ENCODE measurements around the gene AKT3.

The AKT3 gene

DNA sequence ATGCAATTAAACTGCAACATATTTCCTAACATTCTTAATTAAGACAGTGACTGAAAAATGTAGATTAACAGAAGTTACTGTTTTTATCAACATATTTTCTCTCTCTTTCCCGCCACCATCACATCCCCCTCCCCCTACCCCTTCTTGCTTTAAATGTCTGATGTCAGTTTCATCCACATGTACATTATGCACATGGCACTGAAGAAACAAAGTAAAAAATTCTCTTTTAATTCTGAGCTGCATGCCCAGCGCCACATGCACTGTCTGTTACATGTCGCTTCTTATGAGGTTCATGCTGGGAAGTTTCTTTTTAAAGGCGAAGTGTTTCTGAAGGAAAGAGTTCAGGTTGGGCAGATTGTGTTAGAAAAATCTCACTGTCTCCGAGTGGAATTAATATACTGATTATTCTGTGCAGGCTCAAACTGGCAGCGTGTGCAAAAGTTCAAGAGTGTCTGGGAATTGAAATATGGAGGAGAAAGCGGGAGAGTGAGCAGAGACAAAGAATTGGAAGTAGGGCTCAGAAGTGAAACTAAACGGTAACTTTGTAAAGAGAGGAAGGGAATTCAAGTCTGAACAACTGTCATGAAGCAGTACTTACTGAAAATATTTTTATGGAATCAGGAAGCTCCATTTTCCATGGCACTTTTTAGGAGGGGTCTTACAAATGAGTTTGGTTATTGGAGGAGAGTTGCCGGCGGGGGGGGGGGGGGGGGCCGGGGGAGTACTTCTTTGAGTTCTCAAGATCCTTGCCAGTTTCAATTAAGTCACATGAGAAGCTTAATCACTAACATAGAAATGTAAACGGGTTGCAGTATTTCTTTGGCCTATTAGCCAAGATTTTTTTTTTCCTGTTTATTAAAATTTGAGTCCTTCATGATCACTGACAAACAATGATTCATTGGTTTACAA is 376.6 kb downstream of the AKT3 start:
- ATAC-seq (ENCODE audit: low read depth), result peak; percentile 44; the same call in 2 of the 3 replicates
- Histone ChIP-seq H3K4me3 (ENCODE audit: severe bottlenecking) (peak overlapping the region; percentile 5), H3K27me3 (ENCODE audit: insufficient read depth, poor library complexity, severe bottlenecking) (no peaks in the 10 kb centered on the region), H3K9me3 (ENCODE audit: severe bottlenecking) (no peaks in the 10 kb centered on the region), H3K36me3 (ENCODE audit: low read depth) (no peaks in the 10 kb centered on the region), H3K27ac (ENCODE audit: poor library complexity, severe bottlenecking) (no peak overlapping the region), H3K4me1 (ENCODE audit: insufficient read depth, poor library complexity, severe bottlenecking) (peaks cover 8% of the 10 kb centered on the region)
- DNase-seq (ENCODE audit: low spot score), result no peak
- TF ChIP-seq, protein P1, sequence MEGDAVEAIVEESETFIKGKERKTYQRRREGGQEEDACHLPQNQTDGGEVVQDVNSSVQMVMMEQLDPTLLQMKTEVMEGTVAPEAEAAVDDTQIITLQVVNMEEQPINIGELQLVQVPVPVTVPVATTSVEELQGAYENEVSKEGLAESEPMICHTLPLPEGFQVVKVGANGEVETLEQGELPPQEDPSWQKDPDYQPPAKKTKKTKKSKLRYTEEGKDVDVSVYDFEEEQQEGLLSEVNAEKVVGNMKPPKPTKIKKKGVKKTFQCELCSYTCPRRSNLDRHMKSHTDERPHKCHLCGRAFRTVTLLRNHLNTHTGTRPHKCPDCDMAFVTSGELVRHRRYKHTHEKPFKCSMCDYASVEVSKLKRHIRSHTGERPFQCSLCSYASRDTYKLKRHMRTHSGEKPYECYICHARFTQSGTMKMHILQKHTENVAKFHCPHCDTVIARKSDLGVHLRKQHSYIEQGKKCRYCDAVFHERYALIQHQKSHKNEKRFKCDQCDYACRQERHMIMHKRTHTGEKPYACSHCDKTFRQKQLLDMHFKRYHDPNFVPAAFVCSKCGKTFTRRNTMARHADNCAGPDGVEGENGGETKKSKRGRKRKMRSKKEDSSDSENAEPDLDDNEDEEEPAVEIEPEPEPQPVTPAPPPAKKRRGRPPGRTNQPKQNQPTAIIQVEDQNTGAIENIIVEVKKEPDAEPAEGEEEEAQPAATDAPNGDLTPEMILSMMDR (IDR thresholded peaks at IDR 0.05; ENCODE audit: poor library complexity, severe bottlenecking), result no peak

DNA sequence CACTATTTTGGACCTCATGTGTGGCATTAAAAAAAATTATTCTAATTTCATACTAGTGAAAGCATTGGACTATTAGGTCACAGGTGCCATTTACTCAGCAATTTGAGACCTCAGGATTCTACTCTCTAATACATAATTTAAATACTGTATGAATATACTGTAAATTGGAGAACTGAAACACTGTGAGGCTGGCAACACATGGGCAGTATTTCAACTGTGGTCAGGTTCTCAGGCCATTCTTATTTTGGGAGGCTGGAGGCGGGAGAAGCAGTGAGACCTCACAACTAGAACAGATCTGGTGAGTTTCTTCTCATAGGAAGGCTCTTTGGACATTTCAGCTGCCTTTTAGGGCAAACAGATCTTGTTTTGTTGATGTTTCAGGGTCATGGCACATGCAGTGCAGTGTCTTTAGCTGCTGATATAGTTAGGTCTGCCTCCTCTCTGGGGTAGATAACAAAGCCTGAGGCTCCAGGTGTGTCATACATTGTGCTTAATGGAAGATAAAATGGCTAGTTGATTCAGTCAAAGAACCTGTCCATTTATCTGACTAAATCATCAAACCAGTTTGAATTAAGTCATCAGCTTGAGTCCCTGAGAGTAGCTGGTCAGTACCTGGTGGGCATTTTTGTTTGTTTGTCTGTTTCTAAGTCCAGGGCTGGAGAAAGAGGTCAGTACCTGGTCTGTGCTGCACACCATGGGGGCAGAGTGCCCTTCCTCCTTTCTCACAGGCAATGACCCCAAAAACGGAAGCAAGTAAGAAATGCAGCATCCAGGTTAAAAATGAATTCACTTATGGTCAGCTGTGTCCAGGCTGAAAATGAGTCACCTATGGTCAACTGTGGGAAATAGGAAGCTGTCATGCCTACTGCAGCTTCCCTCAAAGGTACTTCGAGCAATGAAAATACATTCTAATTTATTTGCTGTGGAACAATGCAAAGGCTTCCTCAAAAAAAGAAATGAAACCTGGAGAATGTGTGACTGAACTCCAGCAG is 378.0 kb downstream of the AKT3 start:
- H3K36me3 ChIP-seq (ENCODE audit: low read depth), result no peaks in the 10 kb centered on the region

DNA sequence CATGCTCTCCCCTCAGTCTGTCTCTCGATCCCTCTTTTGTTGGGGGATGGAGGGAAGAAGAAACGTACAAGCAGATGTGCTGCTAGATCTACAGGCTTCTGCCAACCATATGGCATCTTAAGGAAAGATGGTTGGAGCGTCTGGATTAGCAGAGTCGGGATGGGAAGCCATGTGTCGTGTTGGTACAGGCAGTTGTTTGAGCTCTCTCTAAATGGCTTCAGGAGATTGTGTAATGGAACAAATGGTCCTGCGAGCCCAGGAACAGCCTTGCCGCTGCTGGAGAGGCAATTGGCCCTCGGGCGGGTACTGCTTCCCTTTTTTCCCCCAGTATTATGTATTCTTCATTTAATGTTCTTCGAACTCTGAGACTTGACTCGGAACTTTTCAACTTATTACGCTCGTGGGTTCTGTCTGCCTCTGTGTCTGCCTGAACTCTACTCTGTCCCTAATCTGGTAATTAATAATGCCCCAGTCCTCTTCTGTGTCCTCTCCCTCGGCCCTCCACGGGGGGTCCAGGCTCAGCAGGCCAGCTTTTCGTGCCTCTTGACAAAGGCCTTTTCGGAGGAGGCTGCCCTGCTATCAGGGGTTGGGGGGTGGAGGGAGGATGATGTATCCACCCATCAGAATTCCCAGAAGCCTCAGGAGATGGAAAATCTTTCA is 378.9 kb downstream of the AKT3 start:
- Histone ChIP-seq H3K27ac (ENCODE audit: poor library complexity, severe bottlenecking) (no peak overlapping the region), H3K27me3 (ENCODE audit: insufficient read depth, poor library complexity, severe bottlenecking) (no peaks in the 10 kb centered on the region), H3K4me1 (ENCODE audit: insufficient read depth, poor library complexity, severe bottlenecking) (peaks cover 8% of the 10 kb centered on the region), H3K9me3 (ENCODE audit: severe bottlenecking) (no peaks in the 10 kb centered on the region), H3K4me3 (ENCODE audit: severe bottlenecking) (no peak overlapping the region), H3K36me3 (ENCODE audit: low read depth) (no peaks in the 10 kb centered on the region)
- DNase-seq (ENCODE audit: low spot score) (no peak), ATAC-seq (ENCODE audit: low read depth) (no peak)
- TF ChIP-seq, protein P1 (IDR thresholded peaks at IDR 0.05; ENCODE audit: poor library complexity, severe bottlenecking), result no peak

More for the DNA sequence above, 378.0 kb downstream of the AKT3 start:
- no peak overlapping the region for H3K27ac ChIP-seq (ENCODE audit: poor library complexity, severe bottlenecking)
- H3K4me1 ChIP-seq (ENCODE audit: insufficient read depth, poor library complexity, severe bottlenecking), result peaks cover 8% of the 10 kb centered on the region
- ATAC-seq (ENCODE audit: low read depth) (no peak), DNase-seq (ENCODE audit: low spot score) (no peak)
- TF ChIP-seq, protein P1 (IDR thresholded peaks at IDR 0.05; ENCODE audit: poor library complexity, severe bottlenecking), result no peak
- H3K27me3 ChIP-seq (ENCODE audit: insufficient read depth, poor library complexity, severe bottlenecking), result no peaks in the 10 kb centered on the region
- no peaks in the 10 kb centered on the region for H3K9me3 ChIP-seq (ENCODE audit: severe bottlenecking)
- H3K4me3 ChIP-seq (ENCODE audit: severe bottlenecking), result no peak overlapping the region

DNA sequence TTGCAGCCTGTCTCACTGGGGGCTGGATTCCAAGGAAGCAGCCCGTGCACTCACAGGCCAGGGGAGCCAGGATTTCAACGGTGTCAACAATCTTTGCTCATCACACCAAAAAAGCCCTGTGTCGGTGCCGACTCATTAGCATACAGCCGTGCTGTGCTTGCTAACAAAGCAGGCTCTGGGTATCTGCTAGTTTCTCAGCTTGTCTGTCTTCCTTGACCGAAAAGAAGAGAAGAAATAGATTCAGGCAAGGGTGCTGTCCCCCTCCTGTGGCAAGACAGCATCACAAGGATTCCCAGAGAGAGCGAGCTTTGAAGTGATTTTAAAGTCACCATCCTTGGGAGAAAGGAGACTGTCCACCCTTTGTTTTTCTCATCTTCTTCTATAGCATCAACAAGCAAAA is 379.5 kb downstream of the AKT3 start:
- Histone ChIP-seq H3K27ac (ENCODE audit: poor library complexity, severe bottlenecking) (no peak overlapping the region), H3K36me3 (ENCODE audit: low read depth) (no peaks in the 10 kb centered on the region), H3K4me3 (ENCODE audit: severe bottlenecking) (no peak overlapping the region), H3K9me3 (ENCODE audit: severe bottlenecking) (no peaks in the 10 kb centered on the region), H3K27me3 (ENCODE audit: insufficient read depth, poor library complexity, severe bottlenecking) (no peaks in the 10 kb centered on the region), H3K4me1 (ENCODE audit: insufficient read depth, poor library complexity, severe bottlenecking) (peaks cover 8% of the 10 kb centered on the region)
- TF ChIP-seq, protein P1 (IDR thresholded peaks at IDR 0.05; ENCODE audit: poor library complexity, severe bottlenecking), result no peak
- ATAC-seq (ENCODE audit: low read depth), result no peak
- no peak for DNase-seq (ENCODE audit: low spot score)
